HTERT RPE-1 (cell line): ENCODE results near the gene IRF8.
"Not testable (repeated sequence)": the region's sequence is repeated elsewhere in the genome, so short reads cannot be mapped to it uniquely, and the experiment has no call there.

Experiments
- in situ Hi-C: fragments of 300-500 bp; cut with MboI; formaldehyde crosslinking; loops from 4 replicates; pipeline ENCODE4 v1.14.3; 2020; ENCODE audit warnings: low sequenced_read_pairs

Gene IRF8

DNA sequence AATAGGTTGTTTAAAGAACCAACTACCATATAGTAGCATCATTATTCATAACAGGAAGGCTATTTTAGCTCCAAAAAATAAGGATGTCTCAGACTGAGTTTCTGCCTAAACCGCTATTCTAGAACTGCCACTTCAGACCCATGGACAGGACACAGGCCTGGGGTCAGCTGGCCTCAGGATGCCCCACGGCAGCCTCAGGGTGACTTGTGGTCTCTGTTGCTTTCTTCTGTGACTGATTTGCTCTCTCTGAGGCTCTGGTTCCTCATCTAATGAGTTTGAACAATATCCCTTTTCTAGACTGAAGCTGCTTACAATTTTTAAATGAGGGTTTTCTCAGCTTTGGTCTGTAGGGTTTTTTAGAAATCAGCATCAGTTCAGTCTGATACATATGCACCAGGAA is 31.8 kb upstream of the IRF8 start:
- in situ Hi-C loops: no loop called here

DNA sequence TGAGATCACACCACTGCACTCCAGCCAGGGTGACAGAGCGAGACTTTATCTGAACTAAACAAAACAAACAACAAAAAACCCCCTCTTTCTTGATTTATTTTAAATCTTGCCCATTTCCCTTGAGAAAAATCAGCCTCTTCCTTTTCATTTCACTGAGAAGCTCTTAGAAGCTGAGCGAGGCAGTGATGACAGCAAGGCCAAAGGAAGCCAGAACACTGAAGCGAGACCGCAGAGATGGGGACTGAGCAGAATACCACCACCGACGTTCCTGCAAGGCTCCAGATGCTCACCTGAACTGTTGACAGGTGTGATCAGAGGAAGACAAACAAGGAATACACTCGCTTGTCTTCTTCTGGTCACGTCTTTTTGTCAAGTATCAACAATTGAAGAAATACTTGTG is 30.5 kb upstream of the IRF8 start:
- in situ Hi-C loops: no loop called here

DNA sequence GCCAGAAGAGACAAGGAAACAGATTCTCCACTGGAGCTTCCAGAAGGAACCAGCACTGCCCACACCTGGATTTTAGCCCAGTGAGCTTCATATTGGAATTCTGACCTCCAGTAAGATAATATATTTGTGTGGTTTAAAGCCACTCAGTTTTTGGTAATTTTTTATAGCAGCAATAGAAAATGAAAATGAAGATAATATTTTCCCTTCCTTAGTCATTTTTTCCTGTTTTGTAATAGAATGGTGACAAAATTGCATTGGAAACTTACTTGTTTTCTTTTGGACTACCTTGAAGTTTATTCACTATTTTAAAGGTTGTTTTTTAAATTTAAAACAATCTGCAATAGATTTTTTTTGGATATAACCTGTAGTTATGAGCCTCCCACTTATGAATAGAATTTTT is 29.8 kb upstream of the IRF8 start:
- in situ Hi-C loops: no loop called here

DNA sequence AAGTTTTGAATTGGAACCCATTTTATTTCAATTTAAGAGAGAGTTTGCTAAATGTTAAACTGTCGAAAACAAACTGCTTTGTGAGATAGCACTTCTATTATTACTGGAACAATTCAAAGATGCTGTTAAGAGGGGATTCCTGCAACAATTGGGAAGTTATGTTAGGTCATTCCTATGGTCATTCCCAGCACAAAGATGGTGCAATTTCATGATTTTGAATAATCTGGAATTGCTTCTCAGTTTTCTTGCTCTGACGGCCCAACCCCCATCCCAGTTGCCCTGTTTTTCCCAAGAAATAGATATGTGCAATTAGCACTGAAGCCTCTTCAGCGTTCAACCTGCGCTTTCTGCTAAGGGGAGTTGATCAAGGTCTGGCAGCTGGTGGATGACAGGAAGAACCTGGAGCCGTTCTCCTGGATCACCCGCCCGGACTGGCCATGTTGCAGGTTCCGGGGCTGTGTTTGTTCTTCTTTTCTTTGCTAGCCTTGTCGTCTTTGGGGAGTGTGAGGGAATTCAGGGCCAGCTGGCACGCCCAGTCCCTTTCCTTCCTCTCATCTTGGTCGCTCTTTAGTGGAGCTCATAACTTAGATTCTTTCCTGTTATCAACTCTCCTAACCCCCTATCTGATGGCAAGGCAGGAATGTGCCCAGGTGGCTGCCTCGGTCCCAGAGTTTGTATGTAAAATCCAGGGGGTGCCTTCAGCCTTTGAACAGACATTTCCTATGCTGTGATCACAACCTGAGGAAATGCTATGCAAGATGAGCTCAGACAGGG is 29.0 kb upstream of the IRF8 start:
- in situ Hi-C loops: no loop called here

DNA sequence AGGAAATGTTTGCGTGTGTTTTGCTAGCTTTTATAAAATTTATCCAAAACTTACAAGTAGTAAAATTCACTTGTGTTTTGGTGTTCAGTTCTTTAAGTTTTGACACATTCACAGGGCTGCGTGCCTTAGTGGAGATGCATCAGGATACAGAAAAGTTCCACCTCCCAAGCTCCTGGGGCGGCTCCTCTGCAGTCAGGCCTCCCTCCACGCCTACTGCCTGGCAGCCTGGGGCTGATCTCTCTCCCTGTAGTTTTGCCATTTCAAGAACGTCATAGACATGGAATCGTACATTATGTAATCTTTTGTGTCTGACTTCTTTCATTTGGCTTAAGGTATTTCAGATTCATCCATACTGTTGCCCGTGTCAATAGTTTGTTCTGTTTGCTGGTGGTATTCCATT is 27.2 kb upstream of the IRF8 start:
- in situ Hi-C loops: no loop called here

DNA sequence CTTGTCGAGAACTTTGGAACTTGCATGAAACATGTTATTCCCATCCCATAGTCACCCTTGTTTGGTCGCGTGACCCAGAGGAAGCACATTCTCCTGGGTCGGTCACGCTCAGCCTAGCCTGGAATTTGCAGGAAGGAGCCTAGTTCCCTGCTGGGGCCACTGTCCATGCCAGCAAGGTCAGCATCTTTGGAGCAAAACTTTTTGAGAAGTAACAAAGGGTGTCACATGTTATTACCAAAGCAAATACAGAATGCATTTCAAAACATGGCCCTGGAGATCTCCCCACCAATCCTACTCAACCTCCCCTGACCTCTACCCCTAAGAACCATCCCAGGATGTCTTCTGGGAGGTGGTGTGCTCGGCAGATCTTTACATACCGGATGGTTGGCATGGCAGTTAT is 26.2 kb upstream of the IRF8 start:
- in situ Hi-C loops: no loop called here

DNA sequence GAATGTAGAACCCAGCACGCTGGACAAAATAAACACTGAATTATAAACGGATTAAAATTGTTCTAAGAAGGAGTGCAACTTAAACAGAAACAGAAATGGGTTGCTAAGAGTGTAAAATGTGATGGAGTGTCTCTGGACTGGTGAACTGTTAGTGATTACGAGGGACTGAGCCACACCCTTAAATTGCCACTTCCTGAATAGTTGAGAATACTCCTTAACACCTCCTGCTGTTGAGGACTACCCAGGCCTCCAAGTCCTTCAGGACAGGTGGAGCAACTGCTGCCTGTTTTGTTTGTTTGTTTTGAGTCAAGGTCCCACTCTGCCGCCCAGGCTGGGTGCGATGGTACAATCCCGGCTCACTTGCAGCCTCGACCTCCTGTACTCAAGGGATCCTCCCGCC is 25.8 kb upstream of the IRF8 start:
- in situ Hi-C loops: no loop called here

DNA sequence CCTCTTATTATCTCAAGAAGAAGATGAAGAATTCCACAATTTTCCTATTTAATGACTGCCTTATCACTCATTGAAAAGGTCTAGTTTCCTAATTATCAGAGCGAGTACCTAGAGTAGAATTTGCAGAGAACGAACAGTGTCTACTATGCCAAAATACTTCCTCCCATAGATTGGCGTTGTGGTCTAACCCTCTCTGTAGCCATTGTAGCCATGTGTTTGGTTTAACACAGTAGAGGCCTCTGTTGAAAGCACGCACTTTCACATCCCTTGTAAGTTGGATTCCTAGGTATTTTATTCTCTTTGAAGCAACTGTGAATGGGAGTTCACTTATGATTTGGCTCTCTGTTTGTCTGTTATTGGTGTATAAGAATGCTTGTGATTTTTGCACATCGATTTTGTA is 24.9 kb upstream of the IRF8 start:
- in situ Hi-C loops: not testable (repeated sequence)

DNA sequence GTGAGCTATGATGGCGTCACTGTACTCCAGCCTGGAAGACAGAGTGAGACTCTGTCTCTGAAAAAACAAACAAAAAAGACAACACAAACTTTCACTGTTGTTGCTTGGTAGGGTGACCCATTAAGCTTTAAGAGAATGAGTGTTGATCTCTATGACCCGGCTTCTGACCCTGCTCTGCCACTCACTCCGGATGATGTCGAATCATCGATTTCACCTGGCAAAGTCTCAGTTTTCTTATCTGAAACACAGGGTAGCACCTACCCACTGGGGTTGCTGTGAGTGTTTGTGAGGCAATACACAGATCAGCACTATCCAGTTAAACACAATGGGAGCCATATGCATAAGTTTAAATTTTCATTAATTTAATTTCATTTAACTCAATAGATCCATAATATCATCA is 20.6 kb upstream of the IRF8 start:
- in situ Hi-C loops: no loop called here

DNA sequence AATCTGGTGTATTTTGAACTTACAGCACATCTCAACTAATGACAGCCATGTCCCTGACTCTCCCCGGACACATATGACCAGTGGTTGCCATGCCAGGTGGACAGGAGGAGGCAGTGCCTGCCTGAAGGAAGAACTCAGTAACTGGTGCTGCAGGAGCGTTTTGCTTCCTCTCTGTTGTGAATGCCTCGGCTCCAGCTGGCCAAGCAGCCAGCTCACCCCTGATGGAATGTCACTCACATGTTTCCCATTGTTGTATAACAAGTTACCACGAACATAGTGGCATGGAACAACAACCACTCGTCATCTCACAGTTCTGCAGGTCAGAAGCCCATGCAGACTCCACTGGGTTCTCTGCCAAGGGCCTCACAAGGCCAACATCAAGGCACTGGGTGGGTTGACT is 20.1 kb upstream of the IRF8 start:
- in situ Hi-C loops: no loop called here

DNA sequence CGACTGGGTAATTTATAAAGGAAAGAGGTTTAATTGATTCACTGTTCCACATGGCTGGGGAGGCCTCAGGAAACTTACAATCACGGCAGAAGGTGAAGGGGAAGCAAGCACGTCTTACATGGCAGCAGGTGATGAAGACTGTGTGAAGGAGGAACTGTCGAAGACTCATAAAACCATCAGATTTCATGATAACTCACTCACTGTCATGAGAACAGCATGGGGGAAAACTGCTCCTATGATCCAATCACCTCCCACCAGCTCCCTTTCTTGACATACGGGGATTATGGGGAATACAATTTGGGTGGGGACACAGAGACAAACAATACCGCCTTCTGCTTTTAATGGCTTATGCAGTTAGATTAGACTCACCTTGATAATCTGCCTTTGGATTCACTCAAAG is 19.4 kb upstream of the IRF8 start:
- in situ Hi-C loops: no loop called here

DNA sequence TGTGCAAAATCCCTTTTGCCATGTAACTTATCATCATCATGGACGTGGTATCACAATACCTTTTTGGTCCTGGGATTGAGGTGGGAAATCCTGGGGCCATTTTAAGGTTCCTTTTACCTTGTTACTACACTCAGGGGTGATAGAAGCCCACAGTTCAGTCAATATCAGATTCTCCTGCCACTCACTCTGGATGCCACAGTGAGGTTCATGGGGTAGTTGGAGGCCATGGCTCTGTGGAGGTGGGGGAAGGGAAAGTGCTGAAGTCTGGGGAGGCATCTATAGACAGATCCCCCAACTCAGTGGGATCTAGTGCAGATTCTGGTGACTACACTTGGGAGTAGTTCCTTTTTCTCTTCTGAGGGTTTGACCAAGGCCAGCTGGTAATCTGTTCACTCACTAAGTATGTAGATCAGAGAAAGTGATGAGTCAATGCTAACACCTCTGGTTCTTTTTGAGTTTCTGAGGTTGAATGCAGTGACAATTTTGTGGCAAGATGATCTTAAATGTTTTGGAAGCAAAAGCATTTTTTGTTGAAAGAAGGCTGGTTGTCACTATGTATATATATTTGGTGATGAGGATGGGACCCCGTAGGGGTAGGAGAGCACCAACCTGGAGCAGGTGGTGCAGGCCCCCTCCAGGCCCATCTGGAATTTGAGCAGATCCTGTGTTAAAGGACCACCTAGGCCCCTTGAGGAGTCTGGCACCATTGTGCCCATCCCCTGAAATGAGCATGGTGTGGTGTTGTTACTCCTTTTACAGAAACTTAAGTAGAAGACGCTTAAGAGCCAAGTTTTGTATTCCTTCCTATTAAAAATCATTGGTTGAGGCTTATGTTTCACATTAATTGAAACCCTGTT is 18.8 kb upstream of the IRF8 start:
- in situ Hi-C loops: no loop called here

DNA sequence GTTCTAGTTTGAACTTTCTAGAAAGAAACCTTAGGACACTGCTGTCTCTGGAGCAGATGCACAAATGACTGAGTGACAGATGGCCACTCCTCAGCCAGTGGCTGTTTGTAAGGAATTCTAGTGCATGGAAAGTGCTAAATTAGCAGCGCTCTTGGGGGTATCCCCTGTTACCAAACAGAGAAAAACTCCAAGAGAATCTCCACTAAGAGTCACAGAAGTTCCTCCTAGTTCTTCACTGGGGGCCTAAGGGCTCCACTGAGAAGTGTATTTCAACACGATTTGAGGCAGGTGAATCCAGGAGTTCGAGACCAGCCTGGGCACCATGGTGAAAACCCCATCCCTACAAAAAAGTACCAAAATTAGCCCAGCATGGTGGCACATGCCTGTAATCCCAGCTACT is 18.1 kb upstream of the IRF8 start:
- in situ Hi-C loops: no loop called here

DNA sequence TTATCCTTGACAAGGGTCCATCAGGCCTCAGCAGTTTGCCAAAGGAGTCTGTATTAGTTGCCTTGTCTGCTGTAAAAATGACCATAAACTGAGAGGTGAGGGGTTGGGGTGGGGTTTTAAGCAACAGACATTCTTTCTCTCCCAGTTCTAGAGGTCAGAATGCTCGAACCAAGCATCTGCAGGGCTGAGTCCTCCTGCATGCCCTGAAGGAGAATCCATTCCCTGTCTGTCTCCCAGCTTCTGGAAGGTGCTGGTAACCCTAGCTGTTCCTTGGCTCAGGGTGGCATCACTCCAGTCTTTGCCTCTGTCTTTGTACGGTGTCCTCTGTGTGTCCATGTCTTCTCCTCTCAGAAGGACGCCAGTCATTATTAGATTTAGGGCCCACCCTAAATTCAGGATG is 17.5 kb upstream of the IRF8 start:
- in situ Hi-C loops: no loop called here

DNA sequence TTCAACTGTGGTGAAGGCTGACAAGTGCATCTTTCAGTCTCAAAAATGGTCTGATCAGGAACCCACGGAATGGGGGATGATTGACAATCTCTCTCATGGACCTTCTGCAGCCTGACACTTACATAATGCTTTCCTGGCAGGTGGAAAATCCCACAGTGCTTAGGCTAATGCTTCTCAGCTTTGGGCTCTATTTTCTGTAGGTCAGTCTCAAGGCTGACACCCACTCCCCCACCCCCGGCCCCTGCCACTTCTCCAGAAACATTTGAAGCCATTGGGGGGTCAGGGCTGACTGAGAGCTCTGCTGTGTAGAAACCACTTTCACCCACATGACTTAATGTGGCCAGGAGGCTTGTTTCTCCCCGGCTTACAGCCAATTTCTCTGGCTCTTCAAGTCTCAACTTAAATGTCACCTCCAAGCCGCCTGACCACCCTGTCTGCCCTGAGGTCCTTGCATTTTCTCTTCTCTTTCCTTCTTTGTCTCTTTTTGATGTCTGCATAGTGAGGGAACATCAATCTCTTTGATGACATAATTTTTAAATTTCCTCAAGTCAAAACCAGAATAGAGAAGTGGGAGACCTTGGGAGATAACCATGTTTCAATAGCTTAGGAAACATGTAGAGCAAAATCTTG is 16.7 kb upstream of the IRF8 start:
- in situ Hi-C loops: no loop called here

DNA sequence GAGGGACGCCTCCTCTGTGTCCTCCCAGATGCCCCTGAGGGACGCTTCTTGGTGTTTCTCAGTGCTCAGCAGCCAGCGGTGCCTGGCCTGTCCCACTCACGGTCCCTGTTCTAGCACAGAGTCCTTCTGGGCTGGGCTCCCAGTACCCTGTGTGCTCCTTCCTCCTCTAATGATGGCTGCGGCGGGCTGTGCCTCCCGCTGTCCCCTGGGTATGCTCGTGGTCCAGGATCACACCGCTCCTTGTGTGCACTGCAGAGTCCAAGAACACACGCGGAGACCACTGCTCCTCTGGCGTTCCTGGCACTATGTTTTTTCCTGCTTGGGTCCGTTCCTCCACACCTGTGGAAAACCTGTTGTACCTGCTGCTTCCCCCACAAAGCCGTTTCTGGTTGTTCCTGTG is 15.1 kb upstream of the IRF8 start:
- in situ Hi-C loops: no loop called here

DNA sequence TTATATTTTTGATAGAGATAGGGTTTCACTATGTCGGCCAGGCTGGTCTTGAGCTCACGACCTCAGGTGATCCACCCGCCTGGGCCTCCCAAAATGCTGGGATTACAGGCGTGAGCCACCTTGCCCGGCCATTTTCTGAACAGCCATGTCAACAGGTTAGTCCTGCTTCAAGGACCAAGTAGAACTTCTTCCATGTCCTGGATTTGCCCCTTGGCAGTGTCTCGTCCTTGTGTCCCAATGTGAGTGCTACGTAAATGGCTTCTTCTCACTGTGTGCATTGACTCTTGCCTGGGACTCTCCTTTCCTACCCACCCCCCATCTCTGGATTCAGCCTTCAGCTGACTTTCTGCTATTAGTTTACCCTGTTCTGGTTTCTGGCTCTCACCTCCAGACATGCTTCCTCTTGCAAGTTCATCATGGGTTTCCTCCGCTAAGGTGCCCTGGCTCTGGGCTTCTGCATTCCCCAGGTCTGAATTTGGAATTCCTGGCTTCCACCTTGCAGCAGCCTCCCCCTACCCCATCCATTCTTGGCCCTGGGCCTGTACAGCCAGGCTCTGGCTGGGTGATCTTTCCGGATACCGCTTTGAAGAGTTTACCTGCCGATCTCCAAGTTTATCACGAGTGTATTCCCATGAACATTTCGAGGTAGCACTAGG is 14.0 kb upstream of the IRF8 start:
- in situ Hi-C loops: no loop called here

DNA sequence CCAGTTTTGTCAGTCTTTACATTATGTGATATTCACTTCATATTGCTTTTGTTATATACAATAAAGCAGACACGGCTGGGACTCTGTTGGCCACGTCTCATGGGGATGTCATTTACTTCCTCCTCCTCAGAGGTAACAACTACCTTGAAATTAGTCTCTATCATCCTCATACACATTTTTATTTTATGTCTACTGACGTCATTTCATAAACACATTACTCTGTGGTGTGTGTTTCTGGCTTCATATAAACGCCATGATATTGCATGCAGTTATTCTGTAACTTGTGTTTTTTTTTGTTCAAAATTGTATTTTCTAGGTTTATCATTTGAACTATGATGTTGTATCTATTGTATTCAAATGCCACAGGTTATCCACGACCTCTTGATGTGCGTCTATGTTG is 13.4 kb upstream of the IRF8 start:
- in situ Hi-C loops: no loop called here

DNA sequence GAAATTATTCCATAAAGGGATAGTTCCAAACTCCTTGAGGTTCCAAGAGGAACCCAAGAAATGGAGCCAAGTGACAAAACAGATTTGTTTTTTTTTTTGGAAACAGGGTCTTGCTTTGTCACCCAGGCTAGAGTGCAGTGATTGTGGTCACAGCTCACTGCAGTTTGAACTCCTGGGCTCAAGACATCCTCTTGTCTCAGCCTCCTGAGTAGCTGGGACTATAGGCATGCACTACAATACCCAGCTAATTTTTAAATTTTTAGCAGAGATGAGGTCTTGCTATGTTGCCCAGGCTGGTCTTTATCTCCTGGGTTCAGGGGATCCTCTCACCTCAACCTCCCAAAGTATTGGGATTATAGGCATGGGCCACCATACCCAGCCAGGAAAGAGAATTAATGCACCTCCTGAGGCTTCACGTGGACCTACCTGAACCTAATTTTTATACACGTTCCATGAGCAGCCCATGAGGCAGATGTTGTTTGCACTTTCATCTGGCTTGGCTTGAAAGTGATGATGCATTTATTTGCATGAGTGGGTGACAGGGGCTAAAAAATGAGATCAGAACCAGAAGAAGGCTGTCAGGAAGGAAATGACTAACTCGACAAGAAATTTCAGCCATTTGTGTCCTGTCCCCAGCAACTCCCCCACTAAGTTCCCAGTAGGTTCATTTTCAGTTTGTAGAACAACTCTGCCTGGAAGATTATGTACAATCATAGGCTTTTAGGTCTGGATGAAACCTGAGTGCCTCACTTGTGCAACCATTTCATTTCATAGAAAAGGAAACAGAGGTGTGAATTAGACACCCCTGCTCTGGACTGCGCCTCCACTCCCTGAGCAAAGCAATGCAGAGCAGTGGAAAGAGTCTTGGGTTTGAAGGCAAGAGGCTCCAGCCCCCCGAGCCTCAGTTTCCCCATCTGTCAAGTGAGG is 10.3 kb upstream of the IRF8 start:
- in situ Hi-C loops: no loop called here

DNA sequence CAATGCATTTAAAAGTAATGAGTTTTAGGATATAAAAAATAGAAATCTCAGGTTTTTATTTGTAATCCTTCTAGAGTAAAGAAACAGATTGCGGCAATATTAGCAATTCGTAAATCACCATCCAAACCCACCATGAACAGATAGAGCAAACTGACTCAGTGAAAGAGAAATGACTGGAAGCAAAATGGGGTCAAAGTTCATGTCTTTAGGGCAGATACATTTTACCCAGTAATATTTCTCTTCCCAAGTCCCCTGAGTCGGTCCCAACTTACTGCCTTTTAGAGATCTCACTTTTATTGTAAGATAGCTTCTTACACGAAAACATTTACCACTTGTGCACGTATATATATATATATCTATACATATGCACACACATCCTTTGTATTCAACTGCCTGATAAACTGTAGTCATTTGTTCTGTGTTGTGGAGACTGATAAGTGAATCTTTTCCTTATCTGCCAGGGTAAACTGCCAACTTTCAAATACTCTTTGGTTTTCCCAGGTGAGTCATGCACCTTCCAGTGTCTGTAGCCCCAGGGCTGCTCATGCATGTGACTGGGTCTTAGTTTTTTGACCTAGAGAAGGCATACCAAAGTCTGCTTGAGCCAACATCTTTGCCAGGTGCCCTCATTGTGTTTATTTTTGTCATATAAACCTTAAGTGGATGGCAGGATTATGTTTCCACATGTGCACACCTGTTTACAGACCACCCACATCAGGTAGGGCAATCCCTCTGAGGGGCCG is 7.8 kb upstream of the IRF8 start:
- in situ Hi-C loops: no loop called here
